Loucy (cell line): ENCODE data around the gene ACMSD.

ENCODE experiments used
- H2AFZ ChIP-seq: fragments of 200-600 bp; sonication (generic); 2 replicates; pipeline ENCODE4 v1.6.0; 2016; ENCODE audit warnings: antibody characterized with exemption, mild to moderate bottlenecking, low read length, moderate library complexity
- H3F3A ChIP-seq: fragments of 200-600 bp; 2 replicates; pipeline ENCODE4 v1.6.0; 2016; ENCODE audit warnings: antibody characterized with exemption, low read depth, mild to moderate bottlenecking
- H3K27me3 ChIP-seq: fragments of 200-600 bp; sonication (generic); 2 replicates; pipeline ENCODE4 v1.6.1; 2014; ENCODE audit warnings: low read length, mild to moderate bottlenecking; ENCODE audit not compliant: insufficient read depth, poor library complexity, severe bottlenecking
- H3K36me3 ChIP-seq: fragments of 200-600 bp; sonication (generic); 2 replicates; pipeline ENCODE4 v1.6.1; 2016; ENCODE audit warnings: low read length; ENCODE audit not compliant: insufficient read depth
- H3K4me1 ChIP-seq: fragments of 200-600 bp; sonication (generic); 2 replicates; pipeline ENCODE4 v1.5.1; 2014; ENCODE audit warnings: low read length, mild to moderate bottlenecking; ENCODE audit not compliant: insufficient read depth, poor library complexity, severe bottlenecking
- H3K4me2 ChIP-seq: fragments of 200-600 bp; sonication (generic); 2 replicates; pipeline ENCODE4 v1.6.0; 2014; ENCODE audit warnings: antibody characterized with exemption, low read length, low read depth, mild to moderate bottlenecking; ENCODE audit not compliant: poor library complexity, severe bottlenecking
- H3K4me3 ChIP-seq: fragments of 200-600 bp; sonication (generic); 2 replicates; pipeline ENCODE4 v1.5.1; 2014; ENCODE audit warnings: low read length, mild to moderate bottlenecking, mixed read lengths; ENCODE audit not compliant: poor library complexity, severe bottlenecking
- H3K79me2 ChIP-seq: fragments of 200-600 bp; sonication (generic); 2 replicates; pipeline ENCODE4 v1.6.1; 2014; ENCODE audit warnings: low read length; ENCODE audit not compliant: insufficient read depth
- H3K9ac ChIP-seq: fragments of 200-600 bp; sonication (generic); 2 replicates; pipeline ENCODE4 v1.6.0; 2014; ENCODE audit warnings: mild to moderate bottlenecking, low read depth, low read length, moderate library complexity; ENCODE audit not compliant: poor library complexity, severe bottlenecking
- H3K9me2 ChIP-seq: fragments of 200-600 bp; sonication (generic); replicated peaks from 2 replicates; pipeline ENCODE4 v1.6.1; 2016; ENCODE audit warnings: low read depth, low read length, mixed read lengths
- H3K9me3 ChIP-seq: fragments of 200-600 bp; sonication (generic); 2 replicates; pipeline ENCODE4 v1.6.1; 2014; ENCODE audit warnings: mild to moderate bottlenecking, antibody characterized with exemption, low read length, low read depth; ENCODE audit not compliant: insufficient read depth
- H4K20me1 ChIP-seq: fragments of 200-600 bp; sonication (generic); 2 replicates; pipeline ENCODE4 v1.6.0; 2014; ENCODE audit warnings: antibody characterized with exemption, low read length, mild to moderate bottlenecking; ENCODE audit not compliant: insufficient read depth, poor library complexity, severe bottlenecking
- EZH2phosphoT487 ChIP-seq: fragments of 200-600 bp; IDR thresholded peaks from 2 replicates; pipeline ENCODE4 v1.6.1; 2018; ENCODE audit warnings: antibody characterized with exemption, mild to moderate bottlenecking, moderate library complexity, borderline replicate concordance
- TF ChIP-seq, protein P1 (sequence below): fragments of 200-600 bp; sonication (generic); conservative IDR thresholded peaks from 2 replicates; pipeline ENCODE4 v1.5.1; 2014; ENCODE audit warnings: mild to moderate bottlenecking, antibody characterized with exemption, low read length

Gene ACMSD

GRCh38 chr2:134892282-134893035 lies 54.0 kb downstream of the ACMSD start:
- no peaks in the 10 kb centered on the region for H4K20me1 ChIP-seq
- H3K27me3 ChIP-seq: no peaks in the 10 kb centered on the region
- H3F3A ChIP-seq: no peaks in the 10 kb centered on the region
- TF ChIP-seq EZH2phosphoT487: no peak
- TF ChIP-seq, protein P1, sequence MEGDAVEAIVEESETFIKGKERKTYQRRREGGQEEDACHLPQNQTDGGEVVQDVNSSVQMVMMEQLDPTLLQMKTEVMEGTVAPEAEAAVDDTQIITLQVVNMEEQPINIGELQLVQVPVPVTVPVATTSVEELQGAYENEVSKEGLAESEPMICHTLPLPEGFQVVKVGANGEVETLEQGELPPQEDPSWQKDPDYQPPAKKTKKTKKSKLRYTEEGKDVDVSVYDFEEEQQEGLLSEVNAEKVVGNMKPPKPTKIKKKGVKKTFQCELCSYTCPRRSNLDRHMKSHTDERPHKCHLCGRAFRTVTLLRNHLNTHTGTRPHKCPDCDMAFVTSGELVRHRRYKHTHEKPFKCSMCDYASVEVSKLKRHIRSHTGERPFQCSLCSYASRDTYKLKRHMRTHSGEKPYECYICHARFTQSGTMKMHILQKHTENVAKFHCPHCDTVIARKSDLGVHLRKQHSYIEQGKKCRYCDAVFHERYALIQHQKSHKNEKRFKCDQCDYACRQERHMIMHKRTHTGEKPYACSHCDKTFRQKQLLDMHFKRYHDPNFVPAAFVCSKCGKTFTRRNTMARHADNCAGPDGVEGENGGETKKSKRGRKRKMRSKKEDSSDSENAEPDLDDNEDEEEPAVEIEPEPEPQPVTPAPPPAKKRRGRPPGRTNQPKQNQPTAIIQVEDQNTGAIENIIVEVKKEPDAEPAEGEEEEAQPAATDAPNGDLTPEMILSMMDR: no peak
- no peak overlapping the region for H3K9ac ChIP-seq
- H3K36me3 ChIP-seq: no peaks in the 10 kb centered on the region
- no peak overlapping the region for H3K4me2 ChIP-seq
- no peaks in the 10 kb centered on the region for H3K79me2 ChIP-seq
- H3K9me3 ChIP-seq: no peaks in the 10 kb centered on the region
- H3K4me3 ChIP-seq: no peak overlapping the region
- no peaks in the 10 kb centered on the region for H3K9me2 ChIP-seq
- H3K4me1 ChIP-seq: no peaks in the 10 kb centered on the region
- H2AFZ ChIP-seq: no peak overlapping the region

GRCh38 chr2:134897932-134898331 lies 59.5 kb downstream of the ACMSD start:
- no peak for TF ChIP-seq EZH2phosphoT487
- TF ChIP-seq, protein P1: peak; percentile 55
- Histone ChIP-seq H3F3A (no peaks in the 10 kb centered on the region), H3K4me3 (no peak overlapping the region), H3K9ac (no peak overlapping the region), H3K4me1 (no peaks in the 10 kb centered on the region), H2AFZ (no peak overlapping the region), H3K9me2 (no peaks in the 10 kb centered on the region), H3K9me3 (no peaks in the 10 kb centered on the region), H3K36me3 (no peaks in the 10 kb centered on the region), H3K4me2 (no peak overlapping the region), H3K79me2 (no peaks in the 10 kb centered on the region), H3K27me3 (no peaks in the 10 kb centered on the region), H4K20me1 (no peaks in the 10 kb centered on the region)

DNA sequence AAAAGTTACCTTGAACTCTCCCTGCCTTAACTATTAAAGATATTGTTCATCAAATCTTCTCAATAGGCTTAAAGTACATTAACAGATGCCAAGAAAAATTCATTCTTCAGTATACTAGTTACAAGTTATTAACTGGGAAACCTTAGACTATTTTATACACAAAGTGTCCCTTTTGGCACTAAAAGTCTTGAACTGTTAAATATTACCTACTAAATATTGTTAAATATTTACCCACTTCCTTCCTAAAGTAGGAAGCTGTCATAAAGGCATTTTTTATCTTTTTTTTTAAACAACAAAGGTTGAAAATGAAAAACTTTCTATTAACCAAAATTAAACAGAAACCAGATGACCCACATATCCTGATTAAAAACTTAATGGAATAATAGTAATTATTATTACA lies 60.8 kb downstream of the ACMSD start:
- Histone ChIP-seq H3K9me2 (no peaks in the 10 kb centered on the region), H3K27me3 (no peaks in the 10 kb centered on the region), H3K9me3 (no peaks in the 10 kb centered on the region), H4K20me1 (no peaks in the 10 kb centered on the region), H3K9ac (no peak overlapping the region), H3K36me3 (no peaks in the 10 kb centered on the region), H3K4me3 (no peak overlapping the region), H3K79me2 (no peaks in the 10 kb centered on the region), H3K4me1 (no peaks in the 10 kb centered on the region), H3F3A (no peaks in the 10 kb centered on the region), H3K4me2 (no peak overlapping the region), H2AFZ (no peak overlapping the region)
- TF ChIP-seq, protein P1: no peak
- no peak for TF ChIP-seq EZH2phosphoT487
